Motor neuron (in vitro differentiated cells): ENCODE results near the gene ALG12. TPM values are rescaled to one million over a fixed set of nuclear protein-coding genes. Genes with fewer than 3 reads are reported as not detected.

Source experiments
- ATAC-seq, 8 experiments: fragments of 200-7000 bp; cut with Tn5 transposase; replicated peaks in 6 of 8; 2 replicates each; pipeline ENCODE4 v1.8.0; 2021; ENCODE audit warnings: mild to moderate bottlenecking in 8 of 8, moderate library complexity in 8 of 8
- H3K27ac ChIP-seq, 2 donors: fragments of 250-450 bp; sonication (Bioruptor Pico); 2 replicates each; pipeline ENCODE4 v1.9.0; 2021; ENCODE audit warnings: antibody characterized with exemption in 2 of 2, mild to moderate bottlenecking in 2 of 2, moderate library complexity in 1 of 2
- H3K4me1 ChIP-seq, 2 donors: fragments of 250-450 bp; sonication (Bioruptor Pico); replicated peaks in 1 of 2; 2 replicates each; pipeline ENCODE4 v1.6.1; 2021; ENCODE audit warnings: antibody characterized with exemption in 2 of 2, mild to moderate bottlenecking in 2 of 2, moderate library complexity in 1 of 2
- H3K4me3 ChIP-seq, 5 donors: fragments of 250-450 bp; sonication (Bioruptor Pico); 2 replicates each; pipeline ENCODE4 v1.9.0; 2021; ENCODE audit warnings: antibody characterized with exemption in 5 of 5, mild to moderate bottlenecking in 5 of 5, moderate library complexity in 4 of 5
- WGBS, 10 experiments: fragments of 450-650 bp; shearing (Covaris generic); methylation state at CpG; one replicate each; pipeline ENCODE4 v1.0.0; 2022; 5-methylcytosine and 5-hydroxymethylcytosine counted together
- in situ Hi-C, 9 experiments: fragments of 400-800 bp; cut with MboI; loops; one replicate each; pipeline ENCODE4 v1.15.0; 2021; ENCODE audit warnings: low sequenced_read_pairs in 9 of 9, low pct_unique_long_range_greater_than_20kb in 2 of 9; ENCODE audit not compliant: unreplicated experiment in 9 of 9
- total RNA-seq, 8 experiments: library from RNA; unstranded; fragments of 300-600 nt; gene quantifications; 2 replicates each; pipeline versions ENCODE4 v1.2.3 to v1.2.4, GENCODE V29; 2022

Gene ALG12
- total RNA-seq, 8 experiments from 2014 or later: 4.8 to 13.1 (median 9.7) TPM

DNA sequence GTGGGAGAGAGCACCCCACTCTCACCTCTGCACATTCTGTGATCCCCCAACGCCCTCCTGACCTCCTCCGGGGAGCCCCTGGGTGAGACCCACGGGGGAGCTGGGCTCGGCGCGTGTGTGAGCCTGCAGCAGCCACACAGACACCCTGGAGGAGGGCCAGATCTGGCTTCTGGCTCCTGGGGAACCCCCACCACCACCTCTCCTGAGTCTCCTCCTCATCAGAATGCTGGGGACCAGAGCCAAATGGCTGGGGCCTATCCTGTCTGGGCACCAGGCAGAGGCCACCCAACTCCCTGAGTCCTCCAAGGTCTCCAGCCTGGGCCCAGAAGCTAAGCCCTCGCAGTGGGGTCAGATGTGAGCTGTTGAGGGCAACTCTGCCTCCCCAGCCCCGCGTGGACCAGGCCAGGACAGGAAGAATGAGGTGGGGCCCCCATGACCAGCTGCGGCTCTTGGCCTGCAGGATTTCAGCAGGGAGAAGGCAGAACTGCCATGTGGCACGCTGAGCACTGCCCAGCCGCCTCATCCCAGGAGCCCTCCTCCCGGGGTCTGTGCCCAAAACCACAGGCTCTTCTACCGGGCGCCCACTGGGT lies 36.8 kb upstream of the ALG12 start:
- H3K4me3 ChIP-seq: no peak overlapping the region
- ATAC-seq: no peak
- peaks cover 23 to 33% of the 10 kb centered on the region in 2 donors for H3K4me1 ChIP-seq
- H3K27ac ChIP-seq: no peak overlapping the region
- WGBS, 10 experiments: 60 to 73% methylated on average over 2 to 3 of the region's 15 CpGs; no CpG with 5 or more reads in 8 of the 10 experiments
- in situ Hi-C loops: no loop called here

DNA sequence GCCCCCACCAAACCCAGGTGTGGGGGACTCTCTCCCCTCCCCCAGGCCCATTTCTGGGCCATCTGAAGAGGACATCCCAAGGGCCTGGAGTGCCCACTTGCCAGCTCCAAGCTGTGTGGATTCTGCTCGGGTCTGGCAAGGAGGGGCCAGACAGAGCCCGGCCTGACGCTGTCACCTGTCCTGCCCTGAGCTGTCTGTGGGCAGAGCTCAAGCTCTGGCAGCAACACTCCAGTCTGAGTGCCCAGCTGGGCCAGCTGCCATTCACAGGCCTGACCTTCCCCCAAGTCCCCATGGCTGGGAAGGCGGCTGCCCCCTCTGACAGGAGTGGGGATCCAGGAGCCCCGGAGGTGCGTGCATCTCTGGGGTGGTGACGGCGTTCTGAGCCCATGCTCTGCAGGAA lies 36.1 kb upstream of the ALG12 start:
- ATAC-seq: no peak
- 84 to 88% methylated on average over 3 of the region's 8 CpGs; no CpG with 5 or more reads in 8 of the 10 experiments for WGBS, 10 experiments
- in situ Hi-C loops: no loop called here
- no peak overlapping the region for H3K27ac ChIP-seq
- no peak overlapping the region for H3K4me3 ChIP-seq
- H3K4me1 ChIP-seq: peaks cover 24 to 35% of the 10 kb centered on the region in 2 donors

DNA sequence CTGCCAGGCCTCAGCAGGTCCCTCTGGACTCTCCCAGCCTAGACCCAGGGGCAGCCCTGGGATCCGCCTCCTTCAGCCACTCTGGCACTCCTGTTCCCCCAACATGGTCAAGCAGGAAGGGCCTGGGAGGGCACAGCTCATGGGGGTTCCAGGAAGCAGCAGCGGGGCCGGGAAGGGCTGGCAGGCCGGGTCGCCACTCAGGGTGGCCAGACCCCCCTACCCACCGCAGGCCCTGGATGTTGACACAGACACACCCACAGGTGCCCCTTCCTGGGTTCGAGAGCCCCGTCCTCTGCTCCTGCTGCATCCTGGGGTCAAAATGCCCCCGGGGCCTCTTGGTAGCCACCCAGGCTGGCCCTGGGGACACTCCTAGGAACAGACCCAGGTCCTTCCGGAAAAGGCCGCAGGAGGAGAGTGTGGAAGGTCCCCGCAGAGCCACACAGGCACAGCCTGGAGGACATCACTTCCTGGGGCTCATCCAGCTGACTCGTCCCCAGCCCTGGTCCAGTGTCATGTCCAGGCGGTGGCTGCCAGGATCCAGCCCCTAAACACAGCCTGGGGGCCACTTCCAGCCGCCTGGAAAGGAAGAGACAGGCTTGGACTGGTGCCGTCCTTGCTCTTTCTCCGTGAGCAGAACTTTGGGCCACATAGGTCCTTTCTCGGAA lies 35.6 kb upstream of the ALG12 start:
- Histone ChIP-seq H3K4me1 (peaks cover 19 to 29% of the 10 kb centered on the region in 2 donors), H3K4me3 (no peak overlapping the region), H3K27ac (no peak overlapping the region)
- WGBS, 10 experiments: 83 to 92% (median 85%) methylated on average over 3 to 6 of the region's 18 CpGs; no CpG with 5 or more reads in 6 of the 10 experiments
- ATAC-seq: no peak
- in situ Hi-C loops: no loop called here

DNA sequence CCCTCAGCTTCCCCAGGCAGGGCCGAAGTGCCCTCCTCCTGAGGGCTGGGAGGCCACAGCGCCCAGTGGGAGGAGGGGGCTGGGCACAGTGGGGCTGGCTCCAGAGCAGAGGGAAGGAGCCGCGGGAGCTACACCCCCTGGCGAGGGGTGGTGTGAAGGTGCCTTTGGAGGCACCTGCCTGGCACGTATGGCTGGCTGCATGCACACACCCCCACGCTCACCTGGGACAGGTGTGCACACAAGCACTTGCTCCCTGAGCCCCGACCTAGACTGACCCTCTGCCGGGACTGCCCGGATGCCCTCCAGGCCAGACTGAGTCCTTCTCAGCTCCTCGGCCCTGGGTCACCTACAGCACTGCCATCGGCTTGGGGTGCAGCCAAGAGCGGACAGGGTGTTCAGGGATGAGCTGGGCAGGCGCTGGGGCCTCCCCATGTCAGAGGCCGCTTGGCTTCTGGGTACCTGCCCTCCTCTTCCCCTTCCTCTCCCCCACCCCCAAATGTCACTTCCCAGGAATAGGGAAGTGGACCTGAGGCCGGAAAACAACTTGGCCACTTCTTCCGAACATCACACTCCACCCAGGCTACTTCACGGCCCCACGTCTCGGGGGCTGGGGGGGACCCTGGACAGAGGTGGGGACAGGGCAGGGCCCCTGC lies 34.9 kb upstream of the ALG12 start:
- H3K27ac ChIP-seq: no peak overlapping the region
- in situ Hi-C loops: no loop called here

DNA sequence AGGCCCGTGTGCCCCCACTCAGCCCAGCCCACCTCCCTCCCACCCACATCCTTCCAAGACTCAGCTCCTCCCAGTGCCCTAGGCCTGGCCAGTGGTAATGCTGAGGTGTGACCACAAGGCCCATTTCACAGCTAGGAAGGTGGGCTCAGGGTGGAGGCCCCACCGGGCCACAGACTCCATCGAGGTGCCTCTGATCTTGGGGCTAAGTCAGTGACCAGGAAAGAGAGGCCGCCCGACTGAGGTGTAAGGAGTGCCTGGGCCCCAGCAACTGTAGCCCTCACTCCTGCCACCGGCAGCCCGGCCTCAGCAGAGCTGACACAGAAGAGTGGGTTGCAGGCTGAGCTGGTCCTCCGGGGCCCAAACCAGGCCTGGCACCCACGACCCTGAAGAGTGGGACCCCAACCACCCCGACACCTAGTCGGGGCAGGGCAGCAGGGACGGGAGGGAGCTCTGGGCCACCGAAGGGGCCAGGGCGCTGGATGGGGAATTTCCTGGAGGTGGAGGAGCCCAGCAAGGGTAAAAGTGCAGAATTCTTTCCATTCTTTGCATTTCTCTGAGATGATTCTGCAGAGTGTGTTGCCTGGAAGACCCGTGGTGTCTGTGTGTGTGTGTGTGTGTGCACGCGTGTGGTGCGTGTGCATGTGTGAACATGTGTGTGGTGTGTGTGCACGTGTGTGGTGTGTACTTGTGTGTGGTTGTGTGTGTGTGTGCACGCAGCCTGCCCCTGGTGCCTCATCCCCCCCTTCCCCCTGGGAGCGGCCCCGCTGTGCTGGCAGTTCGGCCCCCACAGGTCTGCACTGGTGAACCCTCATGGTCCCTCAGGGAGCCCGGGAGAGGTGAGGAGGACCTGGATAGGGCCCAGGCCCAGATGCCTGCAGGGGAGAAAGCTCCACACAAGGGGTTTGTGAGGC lies 34.0 kb upstream of the ALG12 start:
- in situ Hi-C loops: no loop called here
- no peak overlapping the region for H3K4me3 ChIP-seq
- H3K4me1 ChIP-seq: peaks cover 31 to 39% of the 10 kb centered on the region in 2 donors
- ATAC-seq: peak in 3 of 8 experiments; percentile 3 to 21 (median 12)
- WGBS, 10 experiments: 40 to 75% methylated on average over 1 to 4 of the region's 24 CpGs; no CpG with 5 or more reads in 8 of the 10 experiments
- peak overlapping the region in 1 of 2 donors; percentile 38 for H3K27ac ChIP-seq

More for the DNA sequence above, 34.9 kb upstream of the ALG12 start:
- Histone ChIP-seq H3K4me1 (peaks cover 22 to 30% of the 10 kb centered on the region in 2 donors), H3K4me3 (no peak overlapping the region)
- ATAC-seq: no peak
- 96 to 100% methylated on average over 2 to 5 of the region's 20 CpGs; no CpG with 5 or more reads in 8 of the 10 experiments for WGBS, 10 experiments

DNA sequence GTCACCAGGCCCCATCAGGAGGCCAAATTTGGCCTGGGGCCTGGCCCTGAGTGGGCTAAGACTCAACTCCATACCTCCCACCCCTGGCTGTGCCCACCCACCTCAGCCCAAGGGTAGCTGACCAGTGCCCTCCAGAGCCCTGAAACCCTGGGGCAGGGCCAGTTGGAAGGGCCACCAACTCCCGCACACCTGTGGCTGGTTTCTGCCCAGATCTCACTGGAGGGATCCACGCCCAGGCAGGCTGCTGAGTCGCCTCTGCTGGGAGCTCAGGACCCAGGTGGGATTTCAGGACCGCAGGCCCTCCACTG lies 33.4 kb upstream of the ALG12 start:
- ATAC-seq: no peak
- no CpG with 5 or more reads among the region's 4 CpGs for WGBS, 10 experiments
- H3K4me3 ChIP-seq: no peak overlapping the region
- no peak overlapping the region for H3K27ac ChIP-seq
- in situ Hi-C loops: no loop called here
- peaks cover 37 to 45% of the 10 kb centered on the region in 2 donors for H3K4me1 ChIP-seq

DNA sequence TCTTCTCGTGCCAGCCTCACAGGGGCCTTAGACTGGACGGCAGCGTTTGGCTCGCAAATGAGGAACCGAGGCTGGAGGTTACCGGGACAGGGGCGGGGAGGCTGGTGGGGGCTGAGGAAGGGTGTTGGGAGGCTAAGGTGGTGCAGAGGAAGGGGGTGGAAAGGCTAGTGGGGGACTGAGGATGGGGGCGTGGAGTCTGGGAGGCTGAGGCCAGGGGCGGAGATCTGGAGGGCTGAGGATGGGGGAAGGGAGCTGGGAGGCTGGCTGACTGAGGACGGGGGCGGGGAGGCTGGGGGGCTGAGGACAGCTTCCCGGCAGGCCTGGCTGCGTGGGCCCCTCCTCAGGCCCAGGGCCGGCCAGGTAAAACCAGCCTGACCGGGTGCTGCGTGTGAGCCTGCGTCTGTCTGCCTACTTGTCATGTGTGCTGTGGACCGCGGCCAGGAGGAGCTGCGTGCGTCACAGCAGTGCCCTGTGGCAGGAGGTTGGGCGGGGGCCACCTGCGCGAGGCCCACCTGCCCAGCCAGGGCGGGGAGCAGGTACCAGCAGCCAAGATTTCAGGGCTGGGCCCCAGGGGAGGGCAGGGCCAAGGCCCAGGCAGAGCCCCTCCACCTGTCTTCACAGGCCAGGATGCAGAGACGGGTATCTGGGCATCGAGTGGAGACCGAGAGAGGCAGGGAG lies 32.9 kb upstream of the ALG12 start:
- WGBS, 10 experiments: 90% methylated on average over 7 of the region's 28 CpGs; no CpG with 5 or more reads in 9 of the 10 experiments
- in situ Hi-C loops: no loop called here
- peak in 3 of 8 experiments; percentile 28 to 56 (median 38) for ATAC-seq
- H3K4me3 ChIP-seq: no peak overlapping the region
- H3K4me1 ChIP-seq: peaks cover 42 to 50% of the 10 kb centered on the region in 2 donors
- peak overlapping the region in 1 of 2 donors; percentile 40 for H3K27ac ChIP-seq

DNA sequence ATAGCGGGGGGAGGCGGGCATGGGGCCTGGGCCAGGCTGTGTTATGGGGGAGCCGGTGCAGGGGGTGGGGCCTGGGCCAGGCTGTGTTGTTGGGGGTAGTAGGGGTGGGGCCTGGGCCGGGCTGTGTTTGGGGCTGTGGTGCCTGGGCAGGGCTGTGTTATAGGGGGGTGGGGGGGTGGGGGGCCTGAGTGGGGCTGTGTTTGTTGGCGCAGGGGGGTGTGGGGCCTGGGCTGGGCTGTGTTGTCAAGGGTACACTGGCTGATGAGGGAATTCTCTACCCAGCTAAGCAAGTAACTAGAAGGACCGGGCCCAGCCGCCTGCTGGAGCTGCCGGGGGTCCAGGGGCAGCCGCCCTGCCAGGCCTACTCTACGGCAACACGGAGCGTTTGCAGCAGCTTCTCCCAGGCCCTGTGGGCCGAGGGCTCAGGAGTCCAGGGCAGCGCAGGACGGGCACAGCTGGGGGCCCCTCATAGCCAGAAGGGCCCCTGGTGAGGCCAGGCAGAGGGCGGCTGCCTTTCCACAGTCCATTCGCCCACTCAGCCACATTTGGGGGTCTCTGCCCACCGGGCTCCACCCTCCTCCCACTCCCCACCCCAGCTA lies 32.3 kb upstream of the ALG12 start:
- ATAC-seq: peak in 1 of 8 experiments; percentile 5
- WGBS, 10 experiments: 100% methylated on average over 2 of the region's 18 CpGs; no CpG with 5 or more reads in 9 of the 10 experiments
- H3K4me3 ChIP-seq: no peak overlapping the region
- H3K27ac ChIP-seq: no peak overlapping the region
- in situ Hi-C loops: no loop called here
- H3K4me1 ChIP-seq: peaks cover 43 to 57% of the 10 kb centered on the region in 2 donors

DNA sequence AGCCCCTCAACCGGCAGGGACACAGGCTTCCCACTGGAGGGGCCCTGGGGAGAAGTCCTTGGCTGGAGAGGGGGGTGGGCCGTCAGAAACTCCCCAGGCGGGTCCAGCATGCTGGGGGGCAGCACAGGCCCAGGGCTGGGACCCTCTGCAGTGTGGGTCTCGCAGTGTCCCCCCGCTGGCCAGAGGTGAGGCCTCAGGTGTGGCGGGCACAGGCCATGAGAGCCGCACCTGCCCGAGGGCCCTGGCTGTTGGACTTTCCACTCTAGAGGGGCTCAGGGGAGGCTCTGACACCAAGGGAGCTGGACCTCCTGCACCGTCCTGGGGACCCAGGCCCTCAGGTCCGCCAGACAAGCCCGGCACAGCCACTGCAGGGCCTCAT lies 31.7 kb upstream of the ALG12 start:
- Histone ChIP-seq H3K4me3 (no peak overlapping the region), H3K4me1 (peaks cover 43 to 57% of the 10 kb centered on the region in 2 donors), H3K27ac (no peak overlapping the region)
- WGBS, 10 experiments: 94 to 100% (median 100%) methylated on average over 1 to 3 of the region's 11 CpGs; no CpG with 5 or more reads in 7 of the 10 experiments
- in situ Hi-C loops: loop anchor here in 4 of 9 experiments (25.0 kb wide), 2 partner anchors 87 to 237 kb away; partner anchors contain the start of gene TRABD (in 2 of the 4)
- ATAC-seq: no peak

DNA sequence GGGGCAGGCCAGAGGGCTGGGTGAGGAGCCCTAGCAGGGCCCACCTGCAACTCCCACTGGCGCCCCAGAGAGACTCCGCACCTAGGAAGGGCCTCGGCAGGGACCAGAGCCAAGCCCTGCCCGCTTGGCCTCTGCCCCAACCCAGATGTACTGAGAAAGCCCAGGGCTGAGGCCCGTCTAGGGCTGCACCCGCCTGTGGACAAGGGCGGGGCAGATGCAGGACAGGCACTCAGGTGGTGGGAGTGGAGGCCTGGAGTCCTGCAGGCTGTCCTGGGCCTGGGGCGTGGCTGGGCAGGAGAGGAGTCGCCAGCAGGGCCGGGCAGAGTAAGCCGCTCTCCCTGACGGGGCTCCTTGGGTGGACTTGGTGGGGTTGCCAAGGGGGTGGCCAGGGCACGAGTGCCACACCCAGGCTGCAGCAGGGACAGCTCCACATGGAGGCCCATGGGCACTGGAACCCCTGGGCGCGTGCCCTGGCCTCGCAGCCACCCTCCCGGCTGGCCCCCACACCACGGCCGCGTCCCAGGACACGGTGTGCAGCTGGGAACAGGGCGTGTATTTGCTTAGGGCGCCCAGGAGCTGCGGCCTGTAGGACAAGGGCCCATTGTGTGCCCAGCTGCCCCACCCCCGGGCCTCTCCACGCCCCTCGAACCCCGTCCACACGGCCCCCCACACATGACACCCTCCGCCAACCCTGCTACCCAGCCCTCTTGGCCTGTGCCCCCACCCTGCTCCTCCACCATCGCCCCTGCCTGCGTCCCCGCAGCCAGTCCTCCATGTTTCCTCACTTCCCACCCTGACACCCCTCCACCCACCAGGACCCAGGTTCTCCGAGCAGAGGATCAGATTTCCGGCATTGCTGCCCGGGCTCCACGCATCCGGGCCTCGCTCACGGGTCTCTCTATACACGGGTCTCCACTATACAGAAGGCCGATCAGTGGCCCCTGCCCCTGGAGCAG lies 31.0 kb upstream of the ALG12 start:
- ATAC-seq: peak in 5 of 8 experiments; percentile 2 to 58 (median 33)
- in situ Hi-C loops: loop anchor here in 4 of 9 experiments (25.0 kb wide), 2 partner anchors 88 to 238 kb away; partner anchors contain the start of gene TRABD (in 2 of the 4)
- H3K4me1 ChIP-seq: peaks cover 43 to 57% of the 10 kb centered on the region in 2 donors
- no peak overlapping the region for H3K4me3 ChIP-seq
- no peak overlapping the region for H3K27ac ChIP-seq
- no CpG with 5 or more reads among the region's 42 CpGs for WGBS, 10 experiments
